ENCODE data around the gene SCAP.

Gene SCAP

GRCh38 chr3:47366833-47367232, 108.9 kb downstream of the SCAP start:
- DNase-seq (ENCODE audit: low read depth, low spot score): no peak

GRCh38 chr3:47365213-47366153, 110.3 kb downstream of the SCAP start:
- DNase-seq (ENCODE audit: low read depth, low spot score): no peak

Measured in activated naive CD8-positive, alpha-beta T cell treated with anti-CD3 and anti-CD28 coated beads, Interleukin-2, amount 50 U/mL, for 16 hours (primary cell).